Parathyroid adenoma (tissue), 2 donors: ENCODE results near the gene B3GAT1.

Experiments used
- H2AFZ ChIP-seq: fragments of 300-600 bp; sonication (generic); one replicate; pipeline ENCODE4 v1.7.0; 2017; ENCODE audit warnings: antibody characterized with exemption, mild to moderate bottlenecking
- H3K27ac ChIP-seq: fragments of 300-600 bp; sonication (generic); one replicate; pipeline ENCODE4 v1.7.0; 2017
- H3K27me3 ChIP-seq: fragments of 300-600 bp; sonication (generic); one replicate; pipeline ENCODE4 v1.7.0; 2017; ENCODE audit warnings: low read length; ENCODE audit not compliant: control insufficient read depth, insufficient read depth
- H3K36me3 ChIP-seq: fragments of 300-600 bp; sonication (generic); one replicate; pipeline ENCODE4 v1.7.0; 2017; ENCODE audit warnings: low read length; ENCODE audit not compliant: control insufficient read depth, insufficient read depth
- H3K4me1 ChIP-seq: fragments of 300-600 bp; sonication (generic); one replicate; pipeline ENCODE4 v1.7.0; 2017; ENCODE audit warnings: control low read depth
- H3K4me2 ChIP-seq: fragments of 300-600 bp; sonication (generic); one replicate; pipeline ENCODE4 v1.7.0; 2017; ENCODE audit warnings: low read length
- H3K4me3 ChIP-seq: fragments of 300-600 bp; sonication (generic); one replicate; pipeline ENCODE4 v1.7.0; 2017; ENCODE audit warnings: low read depth, low read length
- H3K79me2 ChIP-seq: fragments of 300-600 bp; sonication (generic); one replicate; pipeline ENCODE4 v1.7.0; 2017; ENCODE audit warnings: control low read depth
- H3K9ac ChIP-seq: fragments of 300-600 bp; sonication (generic); one replicate; pipeline ENCODE4 v1.7.0; 2017; ENCODE audit warnings: mild to moderate bottlenecking
- H3K9me3 ChIP-seq: fragments of 300-600 bp; sonication (generic); one replicate; pipeline ENCODE4 v1.7.0; 2017; ENCODE audit warnings: low read length; ENCODE audit not compliant: control insufficient read depth
- CTCF ChIP-seq: fragments of 300-600 bp; sonication (generic); IDR thresholded peaks from one replicate; pipeline ENCODE4 v1.7.0; 2017; ENCODE audit warnings: antibody characterized with exemption, mild to moderate bottlenecking
- donor health status: primary hyperparathyroidism.

B3GAT1 gene

GRCh38 chr11:134362192-134362901 is 49.7 kb downstream of the B3GAT1 start:
- no peak overlapping the region for H3K4me3 ChIP-seq
- H3K79me2 ChIP-seq, result no peaks in the 10 kb centered on the region
- no peaks in the 10 kb centered on the region for H3K9me3 ChIP-seq
- H3K27ac ChIP-seq, result no peak overlapping the region
- H3K4me2 ChIP-seq, result no peak overlapping the region
- H3K4me1 ChIP-seq, result peaks cover 11% of the 10 kb centered on the region
- H3K27me3 ChIP-seq, result no peaks in the 10 kb centered on the region
- TF ChIP-seq CTCF, result no peak
- H2AFZ ChIP-seq, result no peak overlapping the region
- no peak overlapping the region for H3K9ac ChIP-seq
- no peaks in the 10 kb centered on the region for H3K36me3 ChIP-seq

- H3K27me3 ChIP-seq, result no peaks in the 10 kb centered on the region
- H3K4me2 ChIP-seq, result no peak overlapping the region
- no peak overlapping the region for H3K4me3 ChIP-seq
- H3K4me1 ChIP-seq, result peaks cover 11% of the 10 kb centered on the region
- H3K27ac ChIP-seq, result no peak overlapping the region
- TF ChIP-seq CTCF, result no peak
- no peak overlapping the region for H3K9ac ChIP-seq
- H3K9me3 ChIP-seq, result no peaks in the 10 kb centered on the region
- H3K36me3 ChIP-seq, result no peaks in the 10 kb centered on the region
- H2AFZ ChIP-seq, result no peak overlapping the region
- H3K79me2 ChIP-seq, result no peaks in the 10 kb centered on the region
Measured at GRCh38 chr11:134361661-134362060, 50.4 kb downstream of the B3GAT1 start.

- Histone ChIP-seq H3K9ac (no peak overlapping the region), H3K4me1 (peaks cover 11% of the 10 kb centered on the region), H3K4me3 (no peak overlapping the region), H3K4me2 (no peak overlapping the region), H3K36me3 (no peaks in the 10 kb centered on the region), H3K27ac (no peak overlapping the region), H3K27me3 (no peaks in the 10 kb centered on the region), H3K9me3 (no peaks in the 10 kb centered on the region), H3K79me2 (no peaks in the 10 kb centered on the region), H2AFZ (no peak overlapping the region)
- TF ChIP-seq CTCF, result peak; percentile 79
Measured at GRCh38 chr11:134360050-134360835, 51.8 kb downstream of the B3GAT1 start.

GRCh38 chr11:134359646-134360045 is 52.4 kb downstream of the B3GAT1 start:
- Histone ChIP-seq H3K4me3 (no peak overlapping the region), H3K4me2 (no peak overlapping the region), H3K36me3 (no peaks in the 10 kb centered on the region), H3K27ac (no peak overlapping the region), H3K9ac (no peak overlapping the region), H3K4me1 (peaks cover 11% of the 10 kb centered on the region), H2AFZ (no peak overlapping the region), H3K27me3 (no peaks in the 10 kb centered on the region), H3K79me2 (no peaks in the 10 kb centered on the region), H3K9me3 (no peaks in the 10 kb centered on the region)
- no peak for TF ChIP-seq CTCF
